Measurements from ENCODE around the gene LY6G5C.

LY6G5C gene

GRCh38 chr6:31634969-31635575 is 45.8 kb downstream of the LY6G5C start:
- no peak for DNase-seq

- DNase-seq = no peak
Measured at GRCh38 chr6:31634131-31634530, 46.7 kb downstream of the LY6G5C start.

DNA sequence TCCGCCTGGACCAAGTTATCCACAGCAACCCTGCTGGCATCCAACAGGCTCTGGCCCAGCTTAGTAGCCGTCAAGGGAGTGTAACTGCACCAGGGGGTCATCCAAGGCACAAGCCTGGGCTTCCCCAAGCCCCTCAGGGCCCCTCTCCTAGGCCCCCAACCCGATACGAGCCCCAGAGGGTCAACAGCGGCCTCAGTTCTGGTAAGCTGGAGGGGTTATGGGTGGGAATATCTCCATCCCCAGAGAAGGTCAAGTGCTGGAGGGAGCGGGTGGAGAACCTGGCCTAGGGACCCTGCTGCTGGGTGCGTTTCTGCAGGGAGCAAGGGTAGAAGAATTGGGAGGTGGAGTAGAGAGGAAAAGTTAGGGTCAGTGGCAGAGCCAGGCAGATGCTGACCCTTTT is 47.4 kb downstream of the LY6G5C start:
- no peak for DNase-seq

GRCh38 chr6:31632279-31632946 is 48.5 kb downstream of the LY6G5C start:
- no peak for DNase-seq

GRCh38 chr6:31631681-31632278 is 49.1 kb downstream of the LY6G5C start:
- no peak for DNase-seq

- DNase-seq = no peak
Measured at GRCh38 chr6:31631209-31631608, 49.7 kb downstream of the LY6G5C start.

- DNase-seq = no peak
Measured at GRCh38 chr6:31630177-31630934, 50.5 kb downstream of the LY6G5C start.

DNA sequence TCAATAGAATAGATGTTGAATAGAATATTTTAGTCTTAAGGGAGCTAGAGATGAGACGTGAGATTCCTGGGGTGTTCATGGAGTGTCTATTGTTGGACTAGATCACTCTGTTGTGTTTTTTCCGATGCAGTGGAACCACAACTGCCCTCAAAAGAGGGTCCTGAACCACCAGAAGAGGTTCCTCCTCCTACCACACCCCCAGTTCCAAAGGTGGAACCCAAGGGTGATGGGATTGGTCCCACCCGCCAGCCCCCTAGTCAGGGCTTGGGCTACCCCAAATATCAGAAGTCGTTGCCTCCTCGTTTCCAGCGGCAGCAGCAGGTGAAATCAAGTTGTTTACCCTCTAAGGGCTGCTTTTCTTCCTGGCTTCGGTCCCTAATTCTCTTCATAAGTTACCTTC is 51.9 kb downstream of the LY6G5C start:
- DNase-seq = no peak

- DNase-seq = no peak
Measured at GRCh38 chr6:31627690-31628287, 53.1 kb downstream of the LY6G5C start.

- no peak for DNase-seq
Measured at GRCh38 chr6:31626952-31627351, 53.9 kb downstream of the LY6G5C start.

Data from GDM1 (cell line).